GM18498 (cell line): ENCODE measurements around the gene VWA5B1.

Experiments
- ATAC-seq: cut with Tn5 transposase; IDR thresholded peaks from one replicate; pipeline ENCODE4 v1.9.1; 2021; ENCODE audit warnings: mild to moderate bottlenecking, moderate library complexity; ENCODE audit not compliant: unreplicated experiment

The VWA5B1 gene

GRCh38 chr1:20366463-20367115 is 75.9 kb downstream of the VWA5B1 start:
- ATAC-seq: no peak

GRCh38 chr1:20367116-20367585 is 76.5 kb downstream of the VWA5B1 start:
- ATAC-seq: no peak

GRCh38 chr1:20367626-20368025 is 77.0 kb downstream of the VWA5B1 start:
- no peak for ATAC-seq

GRCh38 chr1:20368866-20369470 is 78.3 kb downstream of the VWA5B1 start:
- ATAC-seq: no peak

GRCh38 chr1:20370698-20371097 is 80.0 kb downstream of the VWA5B1 start:
- ATAC-seq: no peak

- ATAC-seq: no peak
Observed at GRCh38 chr1:20371411-20371810, 80.7 kb downstream of the VWA5B1 start.

GRCh38 chr1:20371883-20372282 is 81.2 kb downstream of the VWA5B1 start:
- ATAC-seq: no peak

- no peak for ATAC-seq
Observed at GRCh38 chr1:20372676-20373075, 82.0 kb downstream of the VWA5B1 start.

GRCh38 chr1:20373286-20373685 is 82.6 kb downstream of the VWA5B1 start:
- no peak for ATAC-seq

GRCh38 chr1:20373764-20374163 is 83.1 kb downstream of the VWA5B1 start:
- no peak for ATAC-seq

- ATAC-seq: no peak
Observed at GRCh38 chr1:20375563-20375962, 84.9 kb downstream of the VWA5B1 start.

- ATAC-seq: no peak
Observed at GRCh38 chr1:20376171-20376570, 85.5 kb downstream of the VWA5B1 start.

GRCh38 chr1:20376880-20377494 is 86.3 kb downstream of the VWA5B1 start:
- no peak for ATAC-seq

GRCh38 chr1:20377516-20378270 is 87.0 kb downstream of the VWA5B1 start:
- no peak for ATAC-seq

- no peak for ATAC-seq
Observed at GRCh38 chr1:20379075-20379474, 88.4 kb downstream of the VWA5B1 start.

GRCh38 chr1:20380175-20380574 is 89.5 kb downstream of the VWA5B1 start:
- no peak for ATAC-seq

- no peak for ATAC-seq
Observed at GRCh38 chr1:20380616-20381035, 90.0 kb downstream of the VWA5B1 start.

- ATAC-seq: no peak
Observed at GRCh38 chr1:20381045-20381641, 90.5 kb downstream of the VWA5B1 start.

- no peak for ATAC-seq
Observed at GRCh38 chr1:20381961-20382360, 91.3 kb downstream of the VWA5B1 start.

- ATAC-seq: no peak
Observed at GRCh38 chr1:20382711-20383110, 92.0 kb downstream of the VWA5B1 start.

GRCh38 chr1:20383631-20384030 is 93.0 kb downstream of the VWA5B1 start:
- ATAC-seq: no peak
